GM10248 (cell line): ENCODE results near the gene CALML6.

ENCODE experiments used
- CTCF ChIA-PET: fragments of 300-600 bp; sonication (Branson Sonifier 250); formaldehyde crosslinking; extraction: SDS; loops from one replicate; lab custom pipeline; 2021; ENCODE audit warnings: antibody characterized with exemption; lab: Yijun Ruan, JAX
- POLR2A ChIA-PET: fragments of 350-650 bp; sonication (Branson Sonifier 250); formaldehyde crosslinking; extraction: SDS; loops from one replicate; lab custom pipeline; 2020; ENCODE audit warnings: antibody characterized with exemption; lab: Yijun Ruan, JAX
- DNase-seq: peaks from one replicate; pipeline ENCODE4 v3.0.0; 2012; ENCODE audit errors: extremely low spot score
- CTCF ChIP-seq: IDR thresholded peaks from 2 replicates; pipeline ENCODE4 v1.5.1; 2012; ENCODE audit warnings: mild to moderate bottlenecking, low read depth; ENCODE audit errors: extremely low read depth, missing control alignments, control extremely low read depth

The CALML6 gene

DNA sequence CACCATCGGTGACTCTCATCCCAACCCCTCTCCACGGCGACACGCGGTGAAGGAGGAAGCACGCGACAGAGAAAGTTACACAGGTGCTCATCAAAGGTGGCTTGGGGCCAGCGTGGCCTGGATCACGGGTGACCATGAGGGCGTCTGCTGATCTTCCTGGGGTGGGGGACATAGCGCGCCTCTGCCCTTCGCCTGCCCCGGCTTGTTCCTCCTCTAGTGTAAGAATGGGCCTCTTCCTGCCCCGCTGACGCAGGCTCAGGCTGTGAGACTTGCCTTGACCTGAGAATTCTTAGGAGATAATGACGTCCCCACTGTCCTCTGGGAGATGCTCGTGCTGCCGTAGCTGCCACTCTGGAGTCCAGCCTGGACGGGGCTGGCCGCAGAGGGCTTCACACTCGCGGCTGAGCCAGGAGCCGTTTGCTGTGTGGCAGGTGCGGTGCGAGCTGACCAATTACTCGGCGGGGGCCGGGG is 43.0 kb downstream of the CALML6 start:
- ChIA-PET POLR2A (no interaction called here), CTCF (interaction anchor here (3.2 kb wide), 1 partner anchor 14 kb away, joined by 11 read pairs; no protein-coding TSS in a partner anchor)
- no peak for TF ChIP-seq CTCF
- DNase-seq = no peak

DNA sequence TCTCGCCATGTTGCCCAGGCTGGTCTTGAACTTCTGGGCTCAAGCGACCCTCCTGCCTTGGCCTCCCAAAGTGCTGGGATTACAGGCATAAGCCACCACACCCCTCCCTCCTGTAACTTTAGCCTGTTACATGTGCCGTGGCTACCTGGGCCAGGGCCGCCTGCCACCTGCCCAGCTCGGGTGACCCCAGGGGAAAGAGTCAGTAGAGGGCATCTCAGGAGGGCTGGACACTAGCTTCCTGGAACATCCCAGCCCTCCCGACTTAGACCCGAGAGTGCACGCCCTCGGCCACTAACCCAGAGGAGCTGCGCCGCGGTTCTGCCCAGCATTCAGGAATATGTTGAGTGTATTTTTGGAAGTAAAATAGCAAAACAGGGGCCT is 44.4 kb downstream of the CALML6 start:
- ChIA-PET POLR2A (no interaction called here), CTCF (interaction anchor here (1.2 to 3.2 kb wide), 4 partner anchors 12 to 85 kb away, joined by 3 to 12 read pairs (median 8); no protein-coding TSS in a partner anchor)
- no peak for DNase-seq
- no peak for TF ChIP-seq CTCF

GRCh38 chr1:1959840-1960479 is 44.9 kb downstream of the CALML6 start:
- TF ChIP-seq CTCF = peak; percentile 79
- ChIA-PET POLR2A (no interaction called here), CTCF (interaction anchor here (0.8 to 3.2 kb wide), 7 partner anchors 9 to 87 kb away, joined by 3 to 12 read pairs (median 6); no protein-coding TSS in a partner anchor)
- peak; percentile 84 for DNase-seq

- ChIA-PET POLR2A (no interaction called here), CTCF (interaction anchor here (0.8 to 3.2 kb wide), 7 partner anchors 8 to 86 kb away, joined by 3 to 12 read pairs (median 6); no protein-coding TSS in a partner anchor)
- TF ChIP-seq CTCF = no peak
- DNase-seq = no peak
Measured at GRCh38 chr1:1960480-1961196, 45.6 kb downstream of the CALML6 start.

- no peak for DNase-seq
- TF ChIP-seq CTCF = no peak
- CTCF ChIA-PET = interaction anchor here (1.4 kb wide), 1 partner anchor 82 kb away, joined by 3 read pairs; no protein-coding TSS in a partner anchor
- POLR2A ChIA-PET = no interaction called here
Measured at GRCh38 chr1:1962752-1963151, 47.7 kb downstream of the CALML6 start.

DNA sequence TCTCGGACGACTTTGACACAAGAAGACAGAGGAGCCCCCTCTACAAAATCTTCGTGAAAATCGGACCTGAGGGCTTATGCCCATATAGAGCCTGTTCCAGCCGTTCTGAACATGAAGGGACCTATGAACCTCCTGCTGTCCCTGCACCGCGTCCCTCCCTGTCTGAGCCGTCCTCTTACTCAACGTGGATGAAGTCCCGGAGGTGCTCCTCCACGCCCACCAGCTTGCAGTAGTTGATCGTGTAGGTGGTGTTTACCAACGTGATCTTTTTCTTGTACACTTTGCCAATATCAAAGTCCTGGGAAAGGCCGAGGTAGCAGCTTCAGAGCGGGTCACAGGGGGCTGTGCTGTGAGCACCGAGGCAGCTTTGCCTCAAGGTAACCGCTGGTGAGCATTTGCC is 48.5 kb downstream of the CALML6 start:
- DNase-seq = no peak
- ChIA-PET CTCF (no interaction called here), POLR2A (no interaction called here)
- no peak for TF ChIP-seq CTCF
